GM18951 (cell line): ENCODE results near the gene MINDY4B.

Source experiments
- POLR2A ChIP-seq: IDR thresholded peaks from 4 replicates; pipeline ENCODE4 v1.6.1; 2011; ENCODE audit warnings: mild to moderate bottlenecking; ENCODE audit not compliant: insufficient read length, insufficient read depth; ENCODE audit errors: extremely low read depth
- in situ Hi-C: fragments of 300-500 bp; cut with MboI; formaldehyde crosslinking; loops from one replicate; pipeline ENCODE4 v1.12.0; 2022; ENCODE audit warnings: low sequenced_read_pairs, mixed read lengths, inconsistent platforms; ENCODE audit not compliant: unreplicated experiment

MINDY4B gene

DNA sequence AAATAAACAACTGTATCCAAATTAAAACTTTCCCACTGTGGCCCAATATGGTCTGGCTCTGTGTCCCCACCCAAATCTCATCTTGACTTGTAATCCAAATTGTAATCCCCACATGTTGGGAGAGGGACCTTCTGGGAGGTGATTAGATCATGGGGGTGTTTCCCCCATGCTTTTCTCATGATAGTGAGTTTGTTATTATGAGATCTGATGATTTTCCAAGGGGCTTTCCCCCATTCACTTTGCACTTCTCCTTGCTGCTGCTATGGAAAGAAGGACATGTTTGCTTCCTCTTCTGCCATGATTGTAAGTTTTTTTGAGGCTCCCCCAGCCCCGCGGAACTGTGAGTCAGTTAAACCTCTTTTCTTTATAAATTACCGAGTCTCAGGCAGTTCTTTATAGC lies 55.0 kb downstream of the MINDY4B start:
- TF ChIP-seq POLR2A, result no peak

DNA sequence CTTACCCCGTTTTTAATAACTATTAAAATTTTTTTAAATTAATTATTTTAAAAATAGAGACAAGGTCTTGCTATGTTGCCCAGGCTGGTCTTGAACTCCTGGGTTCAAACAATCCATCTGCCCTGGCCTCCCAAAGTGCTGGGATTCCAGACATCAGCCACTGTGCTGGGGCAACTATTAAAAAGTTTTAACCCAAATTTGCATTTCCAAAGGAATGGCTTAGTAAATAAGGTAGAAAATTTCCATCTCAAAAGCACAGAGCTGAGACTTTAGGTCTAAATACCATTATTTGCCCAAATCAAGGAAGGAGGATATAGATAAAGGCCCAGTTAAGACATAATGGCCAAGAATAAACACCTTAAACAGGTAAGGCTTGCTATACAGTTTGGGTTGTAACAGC lies 56.4 kb downstream of the MINDY4B start:
- TF ChIP-seq POLR2A, result no peak
- in situ Hi-C loops, result loop anchor here (10.0 kb wide), 1 partner anchor 124 kb away; no protein-coding TSS in a partner anchor

More for the DNA sequence above, 55.0 kb downstream of the MINDY4B start:
- in situ Hi-C loops, result no loop called here

DNA sequence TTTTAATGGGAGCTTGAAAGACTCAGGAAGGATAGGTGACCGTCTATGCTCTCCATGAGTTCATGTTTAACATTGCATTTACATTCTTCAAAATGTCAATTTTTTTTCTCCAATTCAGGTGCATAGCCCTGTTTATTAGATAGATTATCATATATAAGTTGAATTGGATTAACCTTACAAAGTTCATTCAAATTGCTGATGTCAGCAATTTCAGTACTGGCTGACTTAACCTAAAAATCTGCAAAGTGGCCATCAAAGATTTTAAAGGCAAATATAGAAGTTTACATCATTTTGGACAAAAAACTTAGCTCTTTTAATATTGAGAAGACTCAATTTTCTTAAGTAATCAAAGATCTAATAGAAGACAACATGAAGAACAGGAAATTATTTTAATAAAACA lies 57.8 kb downstream of the MINDY4B start:
- in situ Hi-C loops, result loop anchor here (10.0 kb wide), 1 partner anchor 123 kb away; no protein-coding TSS in a partner anchor
- TF ChIP-seq POLR2A, result no peak

DNA sequence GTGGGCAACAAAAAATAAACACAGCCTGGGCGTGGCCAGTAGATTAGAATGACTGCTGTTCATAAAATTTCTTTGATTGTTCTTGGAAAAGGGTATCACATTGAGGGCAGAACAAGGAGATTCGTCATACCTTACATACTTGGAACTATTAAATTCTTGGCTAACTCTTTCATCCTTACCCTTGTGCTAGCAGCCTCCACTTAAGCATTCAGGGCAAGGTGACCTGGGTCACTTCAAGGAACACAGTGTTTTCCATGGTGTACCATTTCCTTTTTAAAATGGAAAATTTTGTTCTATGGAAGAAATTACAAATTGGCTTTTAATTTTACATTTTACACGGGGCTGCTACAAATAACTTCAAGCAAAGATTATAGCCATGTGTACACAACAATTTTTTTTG lies 60.8 kb downstream of the MINDY4B start:
- in situ Hi-C loops, result loop anchor here (10.0 kb wide), 1 partner anchor 120 kb away; no protein-coding TSS in a partner anchor

DNA sequence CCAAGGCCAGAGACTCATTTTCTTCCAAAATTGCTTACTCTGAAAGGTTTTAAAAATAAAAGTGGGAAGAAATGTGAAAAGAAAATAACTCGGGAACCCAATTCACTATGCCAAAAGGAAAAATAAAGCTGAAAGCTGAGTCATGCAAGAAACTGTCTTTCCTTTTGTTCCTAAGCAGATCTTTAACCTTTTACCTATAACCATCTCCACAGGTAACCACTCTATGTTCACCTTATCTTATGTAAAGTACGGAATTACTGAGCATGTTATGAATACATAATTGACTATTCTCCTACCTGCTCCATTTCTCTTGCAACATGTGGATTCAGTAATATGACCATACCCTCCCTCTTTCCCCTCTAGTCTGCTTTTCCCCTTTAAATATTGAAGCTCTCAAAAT lies 62.0 kb downstream of the MINDY4B start:
- in situ Hi-C loops, result loop anchor here (10.0 kb wide), 1 partner anchor 118 kb away; no protein-coding TSS in a partner anchor
- TF ChIP-seq POLR2A, result no peak

More for the DNA sequence above, 60.8 kb downstream of the MINDY4B start:
- TF ChIP-seq POLR2A, result no peak

DNA sequence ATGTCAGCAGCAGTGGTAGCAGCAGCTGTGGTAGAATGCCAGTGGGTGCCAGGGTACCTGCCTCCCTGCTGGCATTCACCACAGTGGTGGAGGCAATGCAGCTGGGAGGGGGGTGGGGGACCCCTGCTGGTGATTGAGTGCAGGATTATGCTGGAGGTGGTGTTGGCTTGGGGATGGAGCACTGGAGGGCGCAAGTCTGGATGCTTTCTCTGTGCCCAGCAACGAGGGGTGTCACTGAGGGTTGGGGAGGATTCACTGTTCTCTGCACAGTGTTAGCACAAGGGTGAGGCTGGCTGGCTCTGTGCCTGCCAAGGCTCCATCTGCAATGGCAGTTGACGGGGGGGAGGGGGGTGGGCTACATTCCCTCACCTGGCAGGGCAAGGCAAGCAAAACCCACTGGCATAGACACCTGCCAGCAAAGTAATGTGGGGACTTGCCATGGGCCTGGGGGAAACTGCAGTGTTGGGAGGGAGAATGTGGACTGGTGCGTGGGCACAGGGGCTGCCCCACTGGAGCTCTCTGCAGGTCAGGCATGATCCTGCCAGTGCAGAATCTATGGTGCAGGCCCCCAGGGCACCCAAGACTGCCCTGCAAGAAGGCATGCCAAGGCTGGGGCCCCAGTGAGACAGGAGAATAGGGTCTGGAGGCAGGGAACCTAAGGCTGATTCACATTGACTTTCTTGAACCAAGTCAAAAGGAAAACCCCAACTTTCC lies 64.3 kb downstream of the MINDY4B start:
- TF ChIP-seq POLR2A, result no peak
- in situ Hi-C loops, result loop anchor here (10.0 kb wide), 1 partner anchor 116 kb away; no protein-coding TSS in a partner anchor

DNA sequence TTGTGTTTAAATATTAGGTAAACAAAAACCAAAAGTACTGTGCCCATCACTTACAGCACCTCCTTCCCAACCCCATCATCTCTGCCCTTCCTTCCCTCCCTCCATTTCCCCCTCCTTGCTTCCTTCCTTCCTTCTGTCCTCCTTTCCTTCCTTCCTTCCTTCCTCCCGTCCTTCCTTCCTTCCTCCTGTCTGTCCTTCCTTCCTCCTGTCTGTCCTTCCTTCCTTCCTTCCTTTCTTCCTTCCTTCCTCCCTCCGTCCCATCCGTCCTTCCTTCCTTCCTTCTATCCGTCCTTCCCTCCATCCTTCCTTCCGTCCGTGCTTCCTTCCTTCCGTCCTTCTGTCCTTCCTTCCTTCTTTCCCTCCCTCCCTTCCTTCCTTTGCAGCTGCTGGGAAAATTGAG lies 74.5 kb downstream of the MINDY4B start:
- in situ Hi-C loops, result no loop called here
- no peak for TF ChIP-seq POLR2A

DNA sequence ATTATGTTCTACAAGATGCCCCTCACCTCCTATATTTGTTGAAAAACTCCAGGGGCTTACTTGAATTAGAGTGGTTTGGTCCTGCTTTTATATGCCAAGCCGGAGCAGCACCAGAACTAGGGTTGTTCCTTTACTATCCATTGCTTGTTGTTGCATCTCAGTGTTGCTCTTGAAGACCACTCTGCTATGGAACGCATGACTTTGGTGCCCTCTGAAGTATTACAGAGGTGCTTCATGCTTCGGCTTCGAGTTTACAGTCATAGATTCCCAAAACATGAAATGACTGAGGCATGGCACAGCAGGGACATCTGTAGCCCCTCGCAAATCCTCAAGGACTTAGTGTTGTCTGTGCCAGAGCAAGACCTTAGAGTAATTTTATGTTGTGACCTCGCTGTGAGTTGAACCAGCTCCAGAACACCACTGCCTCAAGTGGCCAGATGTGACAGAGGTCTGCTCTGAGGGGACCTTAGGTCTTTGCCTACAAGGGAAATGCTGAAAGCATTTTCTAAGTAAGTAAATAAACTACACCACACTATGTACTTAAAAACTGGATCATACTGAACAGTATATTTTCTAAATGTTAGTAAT lies 75.1 kb downstream of the MINDY4B start:
- no peak for TF ChIP-seq POLR2A
- in situ Hi-C loops, result no loop called here

DNA sequence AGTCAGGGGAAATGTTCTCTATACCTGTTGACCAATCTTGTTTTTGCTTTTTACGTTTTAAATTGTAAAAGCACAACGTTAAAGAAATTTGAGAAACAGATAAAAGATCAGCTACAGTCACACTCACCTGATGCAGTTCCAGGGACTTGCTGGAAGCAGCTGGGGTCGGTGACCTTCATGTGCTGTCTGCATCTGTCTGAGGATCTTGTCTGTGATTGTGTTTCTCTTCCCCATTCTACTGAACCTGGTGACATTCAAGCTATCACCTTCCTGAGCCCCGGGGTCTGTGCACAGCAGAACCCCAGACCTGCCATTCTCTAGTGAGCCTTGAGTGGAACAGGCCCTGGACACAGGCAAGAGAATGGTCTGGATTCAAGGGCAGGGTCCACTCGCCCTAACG lies 75.8 kb downstream of the MINDY4B start:
- no peak for TF ChIP-seq POLR2A
- in situ Hi-C loops, result no loop called here

DNA sequence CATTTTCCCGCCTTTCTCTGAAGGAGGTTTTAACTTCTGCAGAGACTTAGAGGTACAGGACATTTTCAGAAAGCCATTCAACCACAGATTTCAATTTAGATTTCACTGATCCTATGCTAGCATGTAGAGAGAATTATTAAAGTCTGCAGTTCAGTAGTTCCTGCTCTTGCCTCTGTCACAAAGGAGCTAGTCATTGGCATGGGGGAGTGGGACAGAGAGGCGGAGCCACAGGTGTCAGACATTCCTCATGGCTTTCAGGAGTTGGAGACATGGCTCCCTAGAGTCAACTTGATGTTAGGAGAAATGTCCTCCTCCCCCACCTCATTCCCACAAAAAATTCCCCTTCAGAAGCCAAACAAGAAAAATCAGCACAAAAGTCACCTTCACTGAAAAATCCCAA lies 76.2 kb downstream of the MINDY4B start:
- in situ Hi-C loops, result no loop called here

DNA sequence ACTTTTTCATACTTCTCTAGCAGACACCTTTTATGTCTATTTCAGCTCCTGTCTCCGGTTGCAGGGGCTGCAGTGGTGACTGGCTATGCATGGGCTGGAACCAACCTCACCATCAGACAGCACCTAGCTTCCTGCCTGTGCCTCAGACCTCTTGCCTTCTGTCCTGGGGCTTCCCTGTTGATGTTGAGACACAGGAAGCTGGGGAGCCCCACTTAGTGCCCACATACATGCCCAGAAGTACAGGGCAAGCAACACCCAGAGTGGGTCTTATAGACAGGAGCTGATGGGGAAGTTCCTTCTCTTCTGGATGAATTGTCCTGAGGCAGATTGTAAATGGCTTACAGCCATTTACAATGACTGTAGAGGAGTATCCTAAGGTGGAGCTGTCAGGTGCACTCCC lies 77.0 kb downstream of the MINDY4B start:
- in situ Hi-C loops, result no loop called here
- TF ChIP-seq POLR2A, result no peak

More for the DNA sequence above, 76.2 kb downstream of the MINDY4B start:
- no peak for TF ChIP-seq POLR2A

DNA sequence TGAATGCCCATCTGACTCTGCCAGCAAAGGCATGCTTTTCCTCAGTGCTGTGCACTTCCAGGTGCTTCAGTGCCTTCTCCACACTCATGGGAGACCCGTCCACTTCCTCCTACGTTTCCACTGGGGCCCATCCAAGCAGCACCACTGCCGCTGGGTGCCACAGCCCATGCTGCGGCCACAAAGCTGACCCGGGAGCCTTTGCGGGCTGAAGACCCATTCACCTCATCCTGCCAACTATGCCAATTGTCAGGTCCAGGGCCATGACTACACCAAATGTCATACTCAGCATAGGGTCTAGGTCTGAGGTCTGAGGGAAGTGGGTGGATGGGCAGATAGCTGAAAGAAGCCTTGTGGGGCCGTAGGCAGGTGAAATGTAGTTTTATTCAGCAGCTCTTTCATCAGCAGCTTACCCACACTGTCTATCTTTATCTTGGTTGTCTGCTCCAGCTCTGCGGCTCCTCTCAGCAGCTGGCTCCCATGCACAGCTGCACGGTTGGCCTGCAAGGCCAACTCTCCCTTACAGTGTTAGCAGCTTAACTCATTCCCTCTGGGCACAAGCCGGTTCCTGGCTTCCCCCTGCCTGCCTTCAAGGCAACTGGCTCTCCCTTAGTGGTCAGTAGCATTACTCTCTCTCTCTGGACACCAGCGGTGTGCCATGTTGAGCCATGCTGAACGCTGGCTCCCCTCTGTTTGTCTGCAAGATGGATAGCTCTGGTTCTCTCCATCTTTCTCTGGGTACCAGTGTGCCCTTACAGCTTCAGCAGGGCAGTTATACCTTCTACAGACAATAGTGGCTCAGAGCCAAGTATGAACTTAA lies 78.6 kb downstream of the MINDY4B start:
- no peak for TF ChIP-seq POLR2A
- in situ Hi-C loops, result no loop called here

DNA sequence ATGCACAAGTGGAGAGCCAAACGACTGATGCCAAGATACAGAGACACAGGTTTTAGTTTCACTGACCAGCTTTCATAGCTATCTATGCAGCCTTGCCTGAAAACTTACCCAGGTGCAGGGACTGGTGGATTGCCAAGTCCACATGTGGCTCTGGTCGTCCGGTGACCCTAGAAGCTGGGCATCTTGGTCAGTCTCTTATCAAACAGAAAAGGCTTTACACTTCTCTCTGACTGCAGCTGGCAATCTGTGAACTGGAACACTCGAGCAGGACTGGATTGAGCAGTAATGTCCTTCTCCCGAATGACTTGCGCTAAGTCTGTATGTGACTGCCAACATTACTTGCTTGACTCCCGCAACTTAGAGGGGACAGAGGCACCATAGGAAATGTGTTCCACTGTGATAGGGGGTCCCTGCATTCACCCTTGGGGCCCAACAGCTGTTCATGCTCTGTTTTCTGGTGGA lies 79.3 kb downstream of the MINDY4B start:
- no peak for TF ChIP-seq POLR2A
- in situ Hi-C loops, result no loop called here

DNA sequence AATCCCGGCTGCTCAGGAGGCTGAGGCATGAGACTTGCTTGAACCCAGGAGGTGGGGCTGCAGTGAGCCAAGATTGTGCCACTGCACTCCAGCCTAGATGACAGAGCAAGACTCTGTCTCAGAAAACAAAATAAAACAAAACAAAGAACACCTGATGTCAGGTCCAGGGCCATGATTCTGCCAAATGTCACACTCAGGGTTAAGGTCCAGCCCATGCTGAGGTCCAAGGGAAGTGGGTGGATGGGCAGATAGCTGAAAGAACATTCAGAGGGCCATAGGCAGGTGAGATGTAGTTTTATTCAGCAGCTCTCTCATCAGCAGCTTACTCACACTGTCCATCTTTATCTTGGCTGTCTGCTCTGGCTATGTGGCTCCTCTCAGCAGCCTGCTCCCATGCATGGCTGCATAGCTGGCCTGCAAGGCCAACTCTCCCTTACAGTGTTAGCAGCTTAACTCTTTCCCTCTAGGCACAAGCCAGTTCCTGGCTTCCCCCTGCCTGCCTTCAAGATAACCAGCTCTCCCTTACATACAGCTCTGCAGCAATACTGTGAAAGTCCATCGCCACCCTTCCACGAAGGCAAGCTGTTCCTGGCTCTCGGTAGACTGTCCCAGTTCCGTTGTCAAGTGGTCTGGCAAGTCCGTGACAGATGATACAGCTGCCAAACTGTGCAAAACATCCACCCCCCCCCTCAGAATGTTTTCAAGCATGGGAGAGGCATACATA lies 79.9 kb downstream of the MINDY4B start:
- no peak for TF ChIP-seq POLR2A
- in situ Hi-C loops, result no loop called here
